HCT116 (cell line): ENCODE measurements around the gene ANO8. TPM values are rescaled to one million over a fixed set of nuclear protein-coding genes. Genes with fewer than 3 reads are reported as not detected.

Experiments used
- ATAC-seq: fragments of 200-7000 bp; cut with Tn5 transposase; 2 replicates; pipeline ENCODE4 v1.9.1; 2020; ENCODE audit warnings: mild to moderate bottlenecking, moderate library complexity
- BruUV-seq: library from RNA; stranded (reverse); fragments of 400-500 nt; replicated peaks from 2 replicates; lab custom pipeline; 2021; lab: Mats Ljungman, UMichigan
- CTCF ChIA-PET: fragments of 300-600 bp; sonication (Branson Sonifier 250); formaldehyde crosslinking; loops from one replicate; lab custom pipeline; 2021; ENCODE audit warnings: antibody characterized with exemption; lab: Charles Lee
- POLR2A ChIA-PET: fragments of 300-600, 350-600 bp; sonication (Branson Sonifier 250); formaldehyde crosslinking; loops from one replicate; lab custom pipeline; 2021; ENCODE audit warnings: antibody characterized with exemption; lab: Charles Lee
- RAD21 ChIA-PET, 2 experiments: fragments of 300-600 bp; sonication (Branson Sonifier 250); formaldehyde crosslinking; loops; one replicate each; lab custom pipeline; 2023; ENCODE audit warnings: low total read pairs in 2 of 2; ENCODE audit not compliant: uncharacterized antibody in 2 of 2, unreplicated experiment in 2 of 2, low non-redundant PET in 1 of 2; lab: Charles Lee
- DNase-seq: peaks from one replicate; pipeline ENCODE4 v3.0.0-alpha.2; 2010; ENCODE audit warnings: low read depth, low spot score
- H2AFZ ChIP-seq: fragments of 200-600 bp; shearing (Covaris generic), sonication (generic); 2 replicates; pipeline ENCODE4 v1.6.1; 2017; ENCODE audit warnings: low read depth, mixed run types, mixed read lengths, antibody characterized with exemption, low read length; ENCODE audit not compliant: poor library complexity, severe bottlenecking
- H3K27ac ChIP-seq: 2 replicates; pipeline ENCODE4 v1.5.1; 2012; ENCODE audit warnings: low read depth, low read length
- H3K27me3 ChIP-seq: fragments of 200-600 bp; sonication (generic); 2 replicates; pipeline ENCODE4 v1.6.1; 2016; ENCODE audit warnings: mixed run types, low read length, mixed read lengths; ENCODE audit not compliant: insufficient read depth
- H3K36me3 ChIP-seq, 2 experiments: fragments of 200-500 bp in 1 of 2; fragments of 200-600 bp in 1 of 2; sonication (Bioruptor generic) in 1 of 2; sonication (generic) in 1 of 2; 2 replicates each; pipeline versions ENCODE4 v1.5.1 to v1.6.1; 2014 to 2016; ENCODE audit warnings: low read length in 2 of 2, inconsistent platforms in 1 of 2, mixed read lengths in 1 of 2, mixed run types in 1 of 2; ENCODE audit not compliant: insufficient read depth in 2 of 2, control insufficient read depth in 1 of 2
- H3K4me1 ChIP-seq, 2 experiments: fragments of 200-600 bp in 1 of 2; sonication (generic) in 1 of 2; 2 replicates each; pipeline versions ENCODE4 v1.5.1 to v1.6.1; 2012 to 2017; ENCODE audit warnings: low read length in 2 of 2, inconsistent platforms in 1 of 2, mild to moderate bottlenecking in 1 of 2, mixed read lengths in 1 of 2, mixed run types in 1 of 2, moderate library complexity in 1 of 2; ENCODE audit not compliant: insufficient read depth in 2 of 2, control insufficient read depth in 1 of 2
- H3K4me2 ChIP-seq: fragments of 200-600 bp; sonication (generic); 2 replicates; pipeline ENCODE4 v1.6.1; 2017; ENCODE audit warnings: mixed run types, low read length, mixed read lengths
- H3K4me3 ChIP-seq, 2 experiments: fragments of 200-600 bp in 1 of 2; sonication (generic) in 1 of 2; replicated peaks in 1 of 2; 2 replicates each; pipeline ENCODE4 v1.5.1; 2011 to 2016; ENCODE audit warnings: low read length in 2 of 2, control low read depth in 1 of 2, low read depth in 1 of 2, mild to moderate bottlenecking in 1 of 2, mixed read lengths in 1 of 2, mixed run types in 1 of 2
- H3K79me2 ChIP-seq: fragments of 200-600 bp; sonication (generic); 2 replicates; pipeline ENCODE4 v1.6.1; 2017; ENCODE audit warnings: mild to moderate bottlenecking, mixed run types, low read length, moderate library complexity, mixed read lengths; ENCODE audit not compliant: insufficient read depth
- H3K9ac ChIP-seq: fragments of 200-600 bp; sonication (generic); 2 replicates; pipeline ENCODE4 v1.6.1; 2016; ENCODE audit warnings: low read length, mixed read lengths
- H3K9me2 ChIP-seq: fragments of 200-600 bp; sonication (generic), shearing (Covaris generic); 2 replicates; pipeline ENCODE4 v1.6.1; 2017; ENCODE audit warnings: mixed run types, mild to moderate bottlenecking, moderate library complexity; ENCODE audit not compliant: insufficient read depth
- H3K9me3 ChIP-seq, 2 experiments: fragments of 200-500 bp in 1 of 2; fragments of 200-600 bp in 1 of 2; sonication (Bioruptor generic) in 1 of 2; sonication (generic) in 1 of 2; 2 replicates each; pipeline ENCODE4 v1.6.1; 2014 to 2017; ENCODE audit warnings: low read length in 2 of 2, mixed read lengths in 2 of 2, inconsistent platforms in 1 of 2, low read depth in 1 of 2, mild to moderate bottlenecking in 1 of 2, mixed run types in 1 of 2, moderate library complexity in 1 of 2; ENCODE audit not compliant: control insufficient read depth in 1 of 2, insufficient read depth in 1 of 2
- H4K20me1 ChIP-seq: fragments of 200-600 bp; sonication (generic), shearing (Covaris generic); 2 replicates; pipeline ENCODE4 v1.6.1; 2017; ENCODE audit warnings: mixed run types, mild to moderate bottlenecking, moderate library complexity; ENCODE audit not compliant: insufficient read depth
- CBX3 ChIP-seq: IDR thresholded peaks from 2 replicates; pipeline ENCODE4 v1.6.1; 2012; ENCODE audit warnings: low read depth
- EGR1 ChIP-seq: IDR thresholded peaks from 2 replicates; pipeline ENCODE4 v1.6.1; 2012; ENCODE audit warnings: low read depth
- ELF1 ChIP-seq: IDR thresholded peaks from 2 replicates; pipeline ENCODE4 v1.6.1; 2012; ENCODE audit warnings: low read depth, borderline replicate concordance
- EZH2 ChIP-seq: fragments of 200-600 bp; sonication (generic); IDR thresholded peaks from 2 replicates; pipeline ENCODE4 v1.6.1; 2017; ENCODE audit warnings: antibody characterized with exemption, mixed run types
- EZH2phosphoT487 ChIP-seq: fragments of 200-600 bp; IDR thresholded peaks from 2 replicates; pipeline ENCODE4 v1.6.1; 2018; ENCODE audit warnings: antibody characterized with exemption, borderline replicate concordance
- FOSL1 ChIP-seq: IDR thresholded peaks from 2 replicates; pipeline ENCODE4 v1.6.1; 2012; ENCODE audit warnings: low read depth
- JUND ChIP-seq: IDR thresholded peaks from 2 replicates; pipeline ENCODE4 v1.6.1; 2012
- POLR2A ChIP-seq: IDR thresholded peaks from 2 replicates; pipeline ENCODE4 v1.7.0; 2011; ENCODE audit warnings: borderline replicate concordance; ENCODE audit not compliant: insufficient read depth, insufficient read length; ENCODE audit errors: extremely low read depth
- POLR2AphosphoS5 ChIP-seq: IDR thresholded peaks from 2 replicates; pipeline ENCODE4 v1.6.1; 2011; ENCODE audit warnings: mild to moderate bottlenecking, low read depth, low read length, moderate library complexity
- RAD21 ChIP-seq: IDR thresholded peaks from 2 replicates; pipeline ENCODE4 v1.6.1; 2012; ENCODE audit warnings: low read depth, mild to moderate bottlenecking
- SIN3A ChIP-seq: IDR thresholded peaks from 2 replicates; pipeline ENCODE4 v1.6.1; 2012; ENCODE audit warnings: low read depth
- SRF ChIP-seq: IDR thresholded peaks from 2 replicates; pipeline ENCODE4 v1.6.1; 2012; ENCODE audit warnings: low read depth
- TCF7L2 ChIP-seq: IDR thresholded peaks from 2 replicates; pipeline ENCODE4 v1.7.0; 2011; ENCODE audit warnings: borderline replicate concordance, inconsistent platforms; ENCODE audit not compliant: insufficient read depth, insufficient read length; ENCODE audit errors: extremely low read depth
- YY1 ChIP-seq: IDR thresholded peaks from 2 replicates; pipeline ENCODE4 v1.6.1; 2011; ENCODE audit warnings: low read length, low read depth, moderate library complexity, mild to moderate bottlenecking; ENCODE audit not compliant: insufficient replicate concordance; ENCODE audit errors: extremely low read depth
- ZFX ChIP-seq: fragments of 450-650 bp; IDR thresholded peaks from 2 replicates; pipeline ENCODE4 v1.6.1; 2017
- ZNF274 ChIP-seq: fragments of 200-500 bp; sonication (Bioruptor generic); IDR thresholded peaks from 2 replicates; pipeline ENCODE4 v1.6.1; 2014; ENCODE audit warnings: mild to moderate bottlenecking, low read depth, low read length, inconsistent platforms
- intact Hi-C: fragments of 100-400 bp; cut with micrococcal nuclease; formaldehyde crosslinking; loops from 2 replicates; pipeline ENCODE4 v1.10.0; 2022
- total RNA-seq: library from RNA; stranded (reverse); gene quantifications from one replicate; pipeline ENCODE4 v1.2.1, GENCODE V29; 2021; ENCODE audit not compliant: unreplicated experiment
- TF ChIP-seq, protein P1 (sequence below): IDR thresholded peaks from 2 replicates; pipeline ENCODE4 v1.6.1; 2012
- TF ChIP-seq, protein P2 (sequence below): IDR thresholded peaks from 2 replicates; pipeline ENCODE4 v1.6.1; 2012
- TF ChIP-seq, protein P3 (sequence below): IDR thresholded peaks from 2 replicates; pipeline ENCODE4 v1.6.1; 2012; ENCODE audit warnings: low read depth

Gene ANO8
- total RNA-seq, 1 experiment from 2014 or later: 22.9 TPM

DNA sequence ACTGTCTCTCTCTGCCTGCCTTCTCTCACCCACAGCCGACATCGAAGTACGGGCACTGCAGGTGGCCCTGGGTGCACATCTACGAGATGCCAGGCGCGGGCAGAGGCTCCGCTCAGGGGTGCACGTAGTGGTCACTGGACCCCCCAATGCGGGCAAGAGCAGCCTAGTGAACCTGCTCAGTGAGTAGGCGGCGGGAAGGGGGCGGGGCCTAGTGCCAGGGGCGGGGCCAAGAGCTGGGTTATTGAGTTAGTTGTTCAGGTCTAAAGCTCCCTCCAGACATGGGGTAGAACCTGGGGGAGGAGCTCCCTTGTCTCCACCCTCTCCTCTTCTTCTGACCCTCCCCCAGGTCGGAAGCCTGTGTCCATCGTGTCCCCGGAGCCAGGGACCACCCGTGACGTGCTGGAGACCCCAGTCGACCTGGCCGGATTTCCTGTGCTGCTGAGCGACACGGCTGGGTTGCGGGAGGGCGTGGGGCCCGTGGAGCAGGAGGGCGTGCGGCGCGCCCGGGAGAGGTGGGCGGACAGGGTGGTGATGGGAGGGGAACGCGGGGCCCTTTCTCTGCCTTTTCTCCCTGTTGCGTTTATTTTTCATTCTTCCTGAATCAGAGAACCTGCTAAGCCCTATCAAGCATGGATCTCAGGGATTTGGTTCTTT is 4.6 kb upstream of the ANO8 start:
- ATAC-seq (peak; percentile 9), DNase-seq (no peak)
- H3K9ac ChIP-seq: peak overlapping the region; percentile 89

More for the DNA sequence above, 4.6 kb upstream of the ANO8 start:
- H3K4me1 ChIP-seq: peaks cover 33 to 51% of the 10 kb centered on the region in 2 experiments
- peak overlapping the region; percentile 85 to 99 for H3K4me3 ChIP-seq
- intact Hi-C loops: no loop called here
- H3K4me2 ChIP-seq: peak overlapping the region; percentile 97
- H3K9me3 ChIP-seq: no peaks in the 10 kb centered on the region
- TF ChIP-seq ZFX: no peak
- no peak for TF ChIP-seq RAD21
- no peak for TF ChIP-seq SIN3A
- no peak for TF ChIP-seq YY1
- no peak for TF ChIP-seq EZH2
- no peak for TF ChIP-seq ELF1
- TF ChIP-seq EZH2phosphoT487: no peak
- TF ChIP-seq FOSL1: no peak
- TF ChIP-seq SRF: no peak
- TF ChIP-seq, protein P1, sequence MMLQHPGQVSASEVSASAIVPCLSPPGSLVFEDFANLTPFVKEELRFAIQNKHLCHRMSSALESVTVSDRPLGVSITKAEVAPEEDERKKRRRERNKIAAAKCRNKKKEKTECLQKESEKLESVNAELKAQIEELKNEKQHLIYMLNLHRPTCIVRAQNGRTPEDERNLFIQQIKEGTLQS: no peak
- no peak for TF ChIP-seq JUND
- TF ChIP-seq, protein P2, sequence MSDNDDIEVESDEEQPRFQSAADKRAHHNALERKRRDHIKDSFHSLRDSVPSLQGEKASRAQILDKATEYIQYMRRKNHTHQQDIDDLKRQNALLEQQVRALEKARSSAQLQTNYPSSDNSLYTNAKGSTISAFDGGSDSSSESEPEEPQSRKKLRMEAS: no peak
- TF ChIP-seq, protein P3, sequence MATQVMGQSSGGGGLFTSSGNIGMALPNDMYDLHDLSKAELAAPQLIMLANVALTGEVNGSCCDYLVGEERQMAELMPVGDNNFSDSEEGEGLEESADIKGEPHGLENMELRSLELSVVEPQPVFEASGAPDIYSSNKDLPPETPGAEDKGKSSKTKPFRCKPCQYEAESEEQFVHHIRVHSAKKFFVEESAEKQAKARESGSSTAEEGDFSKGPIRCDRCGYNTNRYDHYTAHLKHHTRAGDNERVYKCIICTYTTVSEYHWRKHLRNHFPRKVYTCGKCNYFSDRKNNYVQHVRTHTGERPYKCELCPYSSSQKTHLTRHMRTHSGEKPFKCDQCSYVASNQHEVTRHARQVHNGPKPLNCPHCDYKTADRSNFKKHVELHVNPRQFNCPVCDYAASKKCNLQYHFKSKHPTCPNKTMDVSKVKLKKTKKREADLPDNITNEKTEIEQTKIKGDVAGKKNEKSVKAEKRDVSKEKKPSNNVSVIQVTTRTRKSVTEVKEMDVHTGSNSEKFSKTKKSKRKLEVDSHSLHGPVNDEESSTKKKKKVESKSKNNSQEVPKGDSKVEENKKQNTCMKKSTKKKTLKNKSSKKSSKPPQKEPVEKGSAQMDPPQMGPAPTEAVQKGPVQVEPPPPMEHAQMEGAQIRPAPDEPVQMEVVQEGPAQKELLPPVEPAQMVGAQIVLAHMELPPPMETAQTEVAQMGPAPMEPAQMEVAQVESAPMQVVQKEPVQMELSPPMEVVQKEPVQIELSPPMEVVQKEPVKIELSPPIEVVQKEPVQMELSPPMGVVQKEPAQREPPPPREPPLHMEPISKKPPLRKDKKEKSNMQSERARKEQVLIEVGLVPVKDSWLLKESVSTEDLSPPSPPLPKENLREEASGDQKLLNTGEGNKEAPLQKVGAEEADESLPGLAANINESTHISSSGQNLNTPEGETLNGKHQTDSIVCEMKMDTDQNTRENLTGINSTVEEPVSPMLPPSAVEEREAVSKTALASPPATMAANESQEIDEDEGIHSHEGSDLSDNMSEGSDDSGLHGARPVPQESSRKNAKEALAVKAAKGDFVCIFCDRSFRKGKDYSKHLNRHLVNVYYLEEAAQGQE: no peak
- TF ChIP-seq POLR2AphosphoS5: no peak
- no peak for TF ChIP-seq TCF7L2
- no peak for TF ChIP-seq EGR1
- no peak for TF ChIP-seq ZNF274
- TF ChIP-seq POLR2A: no peak
- no peak for TF ChIP-seq CBX3
- no peaks in the 10 kb centered on the region for H3K9me2 ChIP-seq
- peak overlapping the region; percentile 93 for H3K27ac ChIP-seq
- no TSS peak for BruUV-seq
- peaks cover 3 to 9% of the 10 kb centered on the region in 2 experiments; a peak in 1 of 4 replicates for H3K36me3 ChIP-seq
- POLR2A ChIA-PET: interaction anchor here (0.6 to 1.6 kb wide), 5 partner anchors 12 to 133 kb away, joined by 3 to 6 read pairs (median 4); partner anchors contain the start of gene DDA1
- CTCF ChIA-PET: interaction anchor here (0.8 to 1.0 kb wide), 6 partner anchors 10 to 47 kb away, joined by 3 to 6 read pairs (median 4); partner anchors contain the start of genes DDA1 and MRPL34
- peaks cover 16% of the 10 kb centered on the region for H3K79me2 ChIP-seq
- H3K27me3 ChIP-seq: no peaks in the 10 kb centered on the region
- no peaks in the 10 kb centered on the region for H4K20me1 ChIP-seq
- H2AFZ ChIP-seq: no peak overlapping the region
- RAD21 ChIA-PET: interaction anchor here in 1 of 2 experiments (1.0 kb wide), 1 partner anchor 30 kb away, joined by 5 read pairs; the partner anchor contains the start of gene DDA1
